Stimulated activated CD8-positive, alpha-beta memory T cell treated with anti-CD3 and anti-CD28 coated beads, Interleukin-12 subunit alpha, Interleukin-12 subunit beta, amount 100 ng/mL, for 4 hours (primary cell): Measurements from ENCODE around the gene SCAMP1.
"Not testable (repeated sequence)": the region's sequence is repeated elsewhere in the genome, so short reads cannot be mapped to it uniquely, and the experiment has no call there.

Experiments
- DNase-seq: peaks from one replicate; pipeline ENCODE4 v3.0.0-alpha.2; 2020; ENCODE audit warnings: low read depth

SCAMP1 gene

DNA sequence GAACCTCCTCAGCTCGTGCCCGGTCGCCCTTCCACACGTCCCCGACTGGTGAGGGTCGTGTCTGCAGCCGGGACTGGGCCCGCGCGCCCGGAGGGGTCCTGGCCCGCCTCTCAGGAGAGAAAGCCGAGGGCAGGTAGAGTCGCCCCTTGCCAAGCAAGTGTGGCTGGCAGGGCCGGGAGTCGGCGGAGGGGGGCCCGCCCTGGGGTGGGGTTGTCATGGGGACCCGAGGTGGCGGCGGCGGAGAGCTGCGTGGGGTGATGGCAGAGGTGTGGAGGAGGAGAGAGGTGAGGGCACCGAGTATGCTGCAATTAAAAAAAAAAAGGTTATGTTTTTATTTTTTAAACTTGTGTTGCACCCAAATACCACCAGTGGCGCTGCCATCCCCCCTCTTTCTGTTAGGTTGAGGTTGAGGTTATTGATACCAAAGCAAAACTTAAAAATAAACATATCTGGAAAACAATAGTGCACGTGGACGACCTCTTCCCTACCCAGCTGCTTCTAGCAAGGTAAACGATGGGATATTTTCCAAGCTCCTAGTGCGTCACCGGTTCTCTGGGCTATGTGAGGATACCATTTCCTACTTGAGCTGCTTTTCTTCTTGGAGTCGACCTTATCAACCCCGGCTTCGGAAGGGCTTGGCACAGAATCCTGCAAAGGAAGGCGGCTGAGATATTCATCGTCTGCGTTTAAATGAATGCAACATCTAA lies 660 bp downstream of the SCAMP1 start:
- DNase-seq: peak; percentile 59

DNA sequence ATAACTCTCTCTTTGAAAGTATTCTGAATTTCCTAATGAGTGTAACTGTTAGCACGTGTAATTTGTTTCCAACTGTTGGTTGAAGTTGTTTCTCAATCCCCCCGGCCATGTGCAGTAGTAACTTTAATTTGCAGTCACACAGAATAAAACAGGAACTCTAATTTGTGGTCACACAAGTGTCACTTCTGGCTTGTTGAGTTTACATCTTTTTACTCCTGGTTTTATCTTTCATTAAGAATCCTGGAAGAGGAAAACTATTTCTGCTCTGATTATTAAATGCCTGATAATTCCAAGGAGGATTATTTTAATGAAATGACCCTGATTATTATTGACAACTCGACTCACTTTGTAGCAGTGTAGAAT lies 1.2 kb downstream of the SCAMP1 start:
- no peak for DNase-seq

DNA sequence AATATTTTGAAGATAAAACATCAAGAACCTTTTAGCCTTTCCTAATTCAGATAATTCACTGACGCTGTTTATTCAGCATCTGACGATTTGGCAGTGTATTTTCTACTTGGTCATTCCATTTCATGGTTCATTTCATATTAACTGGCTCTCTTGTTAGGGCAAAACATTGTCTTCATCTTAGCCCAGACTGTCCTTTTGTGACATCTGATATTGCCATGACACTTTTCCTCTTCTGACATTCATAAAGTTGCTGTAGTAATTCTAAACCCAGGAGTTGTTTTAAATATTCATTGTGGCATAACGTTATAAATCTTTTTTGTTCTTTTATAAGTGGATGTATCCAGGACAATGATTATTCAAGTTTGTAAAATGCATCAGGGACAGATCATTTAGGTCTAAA lies 1.8 kb downstream of the SCAMP1 start:
- DNase-seq: no peak

DNA sequence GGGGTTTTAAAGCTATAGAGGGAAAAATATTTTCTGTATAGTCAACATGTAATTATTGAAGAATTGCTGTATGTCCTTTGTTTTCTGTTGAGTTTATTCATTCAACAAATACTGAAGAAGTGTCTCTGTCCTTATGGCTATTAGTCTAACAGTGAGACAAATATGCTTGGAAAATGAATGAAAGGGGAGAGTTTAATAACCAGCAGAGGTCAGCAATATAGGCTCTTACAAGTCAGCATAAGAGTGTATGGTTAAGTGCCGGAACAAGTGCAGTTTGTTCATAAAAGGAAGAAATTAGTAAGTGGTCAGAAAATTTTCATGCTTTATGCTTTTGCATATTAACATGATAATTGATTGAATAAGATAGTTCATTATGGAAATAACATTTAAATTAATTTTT lies 3.6 kb downstream of the SCAMP1 start:
- no peak for DNase-seq

DNA sequence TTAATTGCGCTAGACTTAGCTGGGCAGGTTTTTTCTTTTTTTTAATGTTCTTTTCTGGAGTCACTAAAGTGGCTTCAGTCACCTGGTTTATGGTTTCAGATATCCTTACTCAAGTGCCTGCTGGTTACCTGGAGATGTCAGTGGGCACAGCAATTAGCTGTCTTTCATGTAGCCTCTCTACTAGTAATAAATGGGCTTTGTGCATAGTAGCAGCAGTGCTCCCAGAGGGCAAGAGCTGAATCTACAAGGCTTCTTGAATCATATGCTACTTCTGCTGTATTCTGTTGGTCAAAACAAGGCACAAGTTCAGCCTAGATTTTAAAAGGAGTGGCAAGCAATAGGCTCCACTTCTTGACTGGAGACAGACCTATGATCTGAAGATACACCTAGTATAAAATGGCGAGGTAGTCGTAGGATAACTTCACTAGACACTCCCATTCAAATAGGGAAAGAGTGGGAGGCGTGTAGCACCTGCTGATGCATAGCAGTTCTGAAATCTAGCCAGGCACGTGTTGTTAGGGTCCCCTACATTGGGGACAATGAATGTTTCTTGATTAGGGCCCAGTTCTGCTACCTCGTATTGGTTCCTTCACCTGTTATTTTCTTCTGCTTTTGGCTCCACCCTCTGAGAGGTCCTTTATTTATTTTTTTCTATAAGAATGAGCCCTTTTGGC lies 7.0 kb downstream of the SCAMP1 start:
- DNase-seq: no peak

DNA sequence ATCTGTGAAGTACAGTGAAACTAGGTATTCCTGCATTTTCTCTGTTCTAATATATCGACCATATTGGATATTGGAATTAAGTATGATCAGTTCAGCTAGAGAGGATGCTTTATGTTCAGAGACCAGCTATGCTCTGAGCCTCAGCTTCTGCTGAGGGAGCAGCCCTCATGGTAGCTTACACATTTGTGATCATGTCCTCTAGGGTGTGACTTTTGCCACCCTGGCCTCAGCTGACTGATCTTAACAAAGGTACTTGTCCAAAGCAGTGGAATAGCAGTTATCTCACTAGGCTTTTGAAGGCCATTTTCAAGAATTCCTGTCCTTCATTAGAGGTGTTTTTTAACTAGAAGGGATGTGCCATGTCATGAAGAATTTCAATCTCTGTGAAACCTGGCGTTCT lies 9.3 kb downstream of the SCAMP1 start:
- no peak for DNase-seq

DNA sequence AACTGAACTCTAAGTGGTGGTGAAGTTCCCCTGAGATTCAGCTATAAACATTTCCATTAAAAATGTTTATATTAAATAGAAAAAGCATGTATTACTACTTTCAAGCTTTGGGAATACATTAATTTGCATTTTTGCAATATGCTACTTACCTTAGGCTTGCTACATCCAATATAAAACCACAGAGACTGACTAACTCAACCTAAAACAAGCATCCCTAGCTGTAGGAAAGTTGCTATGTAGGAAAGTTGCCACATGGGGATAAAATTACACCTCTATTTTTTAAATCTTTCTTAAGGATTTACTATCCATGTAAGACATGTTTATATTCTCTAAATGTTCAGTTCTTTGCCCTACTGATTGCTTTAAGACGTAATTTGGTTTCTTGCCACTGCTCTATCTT lies 12.8 kb downstream of the SCAMP1 start:
- DNase-seq: no peak

DNA sequence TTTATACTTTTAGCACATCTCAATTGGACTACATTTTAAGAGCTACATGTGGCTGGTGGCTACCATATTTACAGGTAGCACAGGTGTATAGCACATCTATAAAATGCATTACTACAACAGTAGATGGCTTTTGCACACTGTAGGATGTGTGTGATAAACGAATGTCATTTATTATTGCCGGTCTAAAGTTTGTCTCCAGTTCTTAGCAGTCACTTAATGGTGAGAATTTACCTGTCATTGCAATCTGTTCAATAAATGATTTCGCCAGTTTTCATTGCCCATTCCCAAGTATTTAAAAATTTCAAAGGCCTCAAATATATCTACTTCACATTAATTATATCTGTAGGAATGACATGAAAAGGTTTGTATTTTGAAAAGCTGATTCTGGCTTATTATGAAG lies 15.9 kb downstream of the SCAMP1 start:
- DNase-seq: no peak

DNA sequence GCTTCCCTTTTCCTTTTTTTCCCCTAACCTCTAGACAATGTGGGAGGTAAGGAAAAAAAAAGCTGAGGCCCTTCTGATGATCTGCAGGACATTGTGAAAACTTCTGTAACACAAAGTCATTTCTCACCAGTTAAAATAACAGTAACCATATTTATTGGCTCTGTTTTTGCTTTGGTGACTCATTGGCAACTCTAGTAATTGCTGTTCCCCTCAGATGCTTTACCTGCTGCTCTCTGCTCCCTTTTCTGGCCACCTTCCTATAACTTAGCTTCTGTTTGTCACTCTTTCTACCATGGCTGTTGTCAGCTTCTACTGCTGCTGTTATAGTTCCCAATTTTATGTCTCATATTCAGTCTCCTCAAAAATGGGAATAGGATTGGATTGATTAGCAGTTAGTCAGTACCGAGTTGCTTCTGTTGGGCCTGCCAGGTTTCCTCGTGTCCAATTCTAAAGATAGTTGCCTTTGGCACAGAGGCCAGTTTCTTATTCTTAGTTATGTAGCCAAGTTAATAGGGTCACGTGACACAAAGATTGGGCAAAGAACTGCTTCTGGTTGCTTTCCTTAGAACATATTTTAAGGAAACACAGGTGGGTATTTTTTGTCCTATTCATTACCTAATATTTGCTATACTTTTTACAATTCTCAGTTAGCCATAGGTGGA lies 16.8 kb downstream of the SCAMP1 start:
- DNase-seq: no peak

DNA sequence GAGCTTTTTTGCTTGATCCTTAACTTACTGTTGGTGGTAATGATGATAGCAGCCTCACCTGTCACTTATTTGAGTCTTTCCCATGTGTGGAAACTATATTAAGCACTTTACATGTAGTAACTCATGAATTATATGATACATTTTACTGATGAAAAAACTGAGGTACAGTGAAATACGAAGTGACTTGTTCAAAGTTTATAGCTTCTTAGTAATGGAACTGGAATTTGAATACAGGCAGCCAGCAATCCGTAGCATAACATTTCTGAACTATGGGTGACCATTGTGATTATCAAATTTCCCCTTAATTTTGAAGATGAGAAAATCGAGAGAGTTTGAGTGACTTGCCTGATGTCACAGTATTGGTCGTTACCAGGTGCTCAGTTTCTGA lies 17.3 kb downstream of the SCAMP1 start:
- DNase-seq: no peak

DNA sequence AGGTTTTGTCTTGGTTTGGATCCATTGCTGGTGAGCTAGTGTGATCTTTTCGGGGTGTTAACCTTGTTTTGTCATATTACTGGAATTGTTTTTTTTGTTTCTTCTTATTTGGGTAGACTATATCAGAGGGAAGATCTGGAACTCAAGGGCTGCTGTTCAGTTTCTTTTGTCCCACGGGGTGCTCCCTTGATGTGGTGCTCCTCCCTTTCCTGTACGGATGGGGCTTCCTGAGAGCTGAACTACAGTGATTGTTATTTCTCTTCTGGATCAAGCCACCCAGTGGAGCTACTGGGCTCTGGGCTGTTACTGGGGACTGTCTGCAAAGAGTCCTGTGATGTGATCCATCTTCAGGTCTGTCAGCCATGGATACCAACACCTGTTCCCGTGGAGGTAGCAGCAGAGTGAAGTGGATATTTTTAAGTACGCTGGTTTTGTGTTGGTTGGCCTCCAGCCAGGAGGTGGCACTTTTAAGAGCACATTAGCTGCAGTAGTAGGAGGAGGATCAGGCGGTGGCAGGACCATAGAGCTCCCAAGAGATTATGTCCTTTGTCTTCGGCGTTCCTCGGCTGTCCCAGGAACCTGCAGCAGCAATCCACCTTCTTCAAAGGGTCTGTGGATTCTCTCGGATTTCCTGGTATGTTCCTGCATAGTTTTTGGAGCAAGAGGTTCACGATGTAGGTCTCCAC lies 27.2 kb downstream of the SCAMP1 start:
- no peak for DNase-seq

DNA sequence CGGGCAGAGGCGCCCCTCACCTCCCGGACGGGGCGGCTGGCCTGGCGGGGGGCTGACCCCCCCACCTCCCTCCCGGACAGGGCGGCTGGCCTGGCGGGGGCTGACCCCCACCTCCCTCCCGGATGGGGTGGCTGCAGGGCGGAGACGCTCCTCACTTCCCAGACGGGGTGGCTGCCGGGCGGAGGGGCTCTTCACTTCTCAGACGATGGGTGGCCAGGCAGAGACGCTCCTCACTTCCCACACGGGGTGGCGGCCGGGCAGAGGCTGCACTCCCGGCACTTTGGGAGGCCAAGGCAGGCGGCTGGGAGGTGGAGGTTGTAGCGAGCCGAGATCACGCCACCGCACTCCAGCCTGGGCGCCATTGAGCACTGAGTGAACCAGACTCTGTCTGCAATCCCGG lies 30.9 kb downstream of the SCAMP1 start:
- not testable (repeated sequence) for DNase-seq

DNA sequence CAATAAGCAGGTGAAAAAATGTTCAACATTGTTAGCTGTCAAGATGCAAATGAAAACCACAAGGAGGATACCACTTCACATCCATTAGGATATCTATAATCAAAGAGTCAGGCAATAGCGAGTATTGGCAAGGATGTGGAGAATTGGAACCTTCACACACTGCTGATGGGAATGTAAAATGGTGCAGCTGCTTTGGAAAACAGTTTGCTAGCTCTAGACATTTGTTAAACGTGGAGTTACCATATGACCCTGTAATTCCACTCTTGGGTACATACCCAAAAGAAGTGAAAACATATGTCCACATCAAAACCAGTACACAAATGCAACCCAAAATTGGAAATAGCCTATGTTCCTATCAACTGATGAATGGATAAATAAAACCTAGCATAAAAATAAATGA lies 37.4 kb downstream of the SCAMP1 start:
- DNase-seq: no peak

DNA sequence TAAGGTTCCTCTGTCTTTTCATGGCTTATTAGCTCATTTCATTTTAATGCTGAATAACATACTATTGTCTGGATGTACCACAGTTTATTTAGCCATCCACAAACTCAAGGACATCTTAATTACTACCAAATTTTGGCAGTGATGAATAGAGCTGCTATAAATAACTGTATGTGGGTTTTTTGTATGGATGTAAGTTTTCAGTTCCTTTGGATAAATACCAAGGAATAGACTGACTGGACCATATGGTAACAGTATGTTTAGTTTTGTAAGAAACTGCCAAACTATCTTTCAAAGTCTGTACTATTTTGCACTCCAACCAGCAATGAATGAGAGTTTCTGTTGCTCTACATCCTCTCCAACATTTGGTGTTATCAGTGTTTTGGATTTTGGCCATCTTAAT lies 38.7 kb downstream of the SCAMP1 start:
- no peak for DNase-seq

DNA sequence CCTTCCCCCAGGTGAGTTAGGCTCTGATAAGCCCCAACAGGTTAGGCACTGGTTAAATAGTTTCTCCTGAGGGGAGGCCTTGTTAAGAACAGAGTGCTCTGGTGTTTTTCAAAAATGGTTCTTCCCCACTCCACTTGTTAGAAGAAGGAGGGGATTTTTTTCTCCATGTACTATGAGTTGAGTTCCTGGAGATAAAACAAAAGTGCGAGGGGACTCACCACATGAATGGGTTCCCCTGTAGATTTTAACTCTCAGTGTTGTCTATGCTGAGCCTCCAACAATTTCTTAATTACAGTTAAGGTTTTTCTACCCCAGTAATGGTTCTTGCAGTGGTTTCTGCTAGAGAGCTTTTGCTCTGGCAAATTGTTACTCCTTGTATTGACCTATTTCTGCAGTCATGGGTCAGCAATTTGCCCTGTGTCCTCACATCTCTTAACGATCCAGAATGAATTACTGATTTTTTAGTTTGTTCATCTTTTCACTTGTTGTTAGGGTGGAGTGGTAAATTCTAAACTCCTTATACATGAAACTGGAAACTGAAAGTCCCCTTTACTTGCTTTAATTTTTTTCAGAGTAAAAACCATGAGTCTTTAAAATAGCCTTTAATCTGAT lies 44.4 kb downstream of the SCAMP1 start:
- DNase-seq: no peak

DNA sequence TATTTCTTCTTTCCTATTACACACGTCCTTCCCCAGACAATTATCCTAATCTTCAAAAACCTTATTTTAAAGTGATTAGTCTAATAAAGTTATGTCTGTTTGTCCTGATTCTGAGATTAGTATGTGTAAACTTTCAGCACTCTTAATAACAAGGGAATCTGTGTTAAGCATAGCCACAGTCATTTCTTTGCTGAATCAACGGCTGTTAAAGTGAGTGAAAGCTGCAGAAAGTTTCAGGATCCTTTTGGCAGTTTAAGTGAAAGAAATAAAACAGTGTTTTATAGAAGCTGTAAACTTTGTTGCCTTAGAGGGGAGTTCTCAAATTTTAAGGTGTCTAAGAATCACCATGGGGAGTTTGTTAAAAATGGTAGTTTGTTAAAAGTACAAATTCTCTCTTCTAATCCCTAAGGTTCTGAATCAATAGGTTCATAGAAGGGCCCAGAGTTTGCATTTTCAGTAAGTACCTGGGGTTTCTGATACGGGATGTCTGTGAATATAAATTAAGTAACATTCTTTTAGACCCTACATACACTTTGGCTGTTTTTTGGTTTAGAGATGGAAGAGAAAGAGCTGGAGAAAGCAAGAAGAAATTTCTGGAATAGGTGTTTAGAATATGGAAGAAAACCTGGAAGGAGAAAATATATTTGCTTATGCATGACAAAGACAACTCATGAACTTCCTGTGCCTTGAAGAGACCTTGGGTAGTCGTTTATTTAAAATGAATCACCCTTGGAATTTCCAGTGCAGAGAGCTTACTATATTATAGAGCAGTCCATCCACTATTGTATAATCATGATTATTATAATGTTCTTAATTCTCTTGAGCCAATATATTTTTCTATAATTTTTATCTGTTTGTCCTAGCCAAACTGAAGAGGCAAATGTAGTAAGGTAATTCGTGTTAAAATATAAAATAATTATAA lies 45.7 kb downstream of the SCAMP1 start:
- no peak for DNase-seq

DNA sequence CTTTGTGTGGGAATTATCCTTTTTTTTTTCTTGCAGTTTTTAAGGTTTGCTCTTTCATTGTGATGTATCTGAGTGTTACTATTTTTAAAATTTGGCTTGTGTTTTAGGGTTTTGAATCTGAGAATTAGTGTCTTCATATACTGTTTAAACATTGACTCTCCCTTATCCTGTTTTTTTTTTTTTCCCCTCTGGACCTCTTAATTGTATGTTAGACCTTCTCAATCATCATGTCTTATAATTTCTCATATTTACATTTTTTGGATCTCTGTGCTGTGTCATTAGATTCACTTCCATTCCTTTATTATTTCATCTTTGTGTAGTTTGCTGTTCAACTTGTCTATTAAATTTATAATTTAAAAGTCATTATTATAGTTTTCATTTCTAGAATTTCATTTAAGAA lies 47.0 kb downstream of the SCAMP1 start:
- no peak for DNase-seq

DNA sequence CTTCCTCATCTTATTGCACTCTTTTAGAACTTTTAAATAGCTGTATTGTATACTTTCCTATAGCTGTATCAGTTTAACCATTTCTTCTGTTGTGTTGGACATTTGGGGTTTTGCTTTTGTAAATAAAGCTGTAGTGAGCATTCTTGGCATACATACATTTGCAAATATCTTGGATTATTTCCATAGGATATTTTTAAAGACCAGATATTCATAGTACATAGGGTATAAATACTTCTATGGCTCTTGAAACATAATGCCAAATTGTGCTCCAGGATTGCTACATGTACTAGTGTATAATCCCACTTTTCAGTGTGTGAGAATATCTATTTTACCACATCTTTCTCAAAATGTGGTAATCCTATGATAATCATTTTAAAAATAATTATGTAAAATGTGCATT lies 51.2 kb downstream of the SCAMP1 start:
- DNase-seq: no peak

DNA sequence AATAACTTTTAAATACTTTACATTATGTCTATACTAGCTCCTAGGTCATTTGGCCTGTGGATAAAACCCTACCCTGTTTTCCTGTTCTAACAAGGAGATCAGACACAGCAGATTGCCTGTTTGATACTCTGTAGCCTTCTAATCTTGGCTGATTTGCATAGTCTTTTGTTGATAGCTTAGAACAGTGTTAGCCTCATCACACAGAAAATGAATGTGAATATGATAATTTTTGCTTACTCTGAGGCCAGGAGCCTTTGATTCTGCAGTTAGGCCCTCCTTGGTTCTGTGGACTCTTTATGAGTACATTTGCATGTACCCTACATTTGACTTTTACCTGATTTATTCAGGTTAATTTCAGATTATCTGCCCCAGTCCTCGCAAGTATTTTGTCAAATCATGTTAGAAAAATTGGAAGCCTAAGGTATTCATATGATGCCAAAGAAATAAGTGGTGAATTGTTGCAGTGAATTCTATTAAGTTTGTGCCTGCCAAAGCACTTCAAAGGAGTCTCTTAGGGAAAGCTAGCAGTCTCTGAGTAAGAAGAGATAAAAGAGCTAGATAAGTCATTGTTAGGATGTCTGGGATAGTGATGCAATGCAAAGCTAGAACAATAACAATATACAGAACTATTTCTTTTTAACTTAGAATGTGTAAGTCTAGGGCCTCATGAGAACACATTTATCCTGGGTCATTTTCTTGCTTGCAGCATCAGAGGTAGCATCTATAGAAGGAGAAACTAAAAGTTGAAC lies 56.4 kb downstream of the SCAMP1 start:
- no peak for DNase-seq

DNA sequence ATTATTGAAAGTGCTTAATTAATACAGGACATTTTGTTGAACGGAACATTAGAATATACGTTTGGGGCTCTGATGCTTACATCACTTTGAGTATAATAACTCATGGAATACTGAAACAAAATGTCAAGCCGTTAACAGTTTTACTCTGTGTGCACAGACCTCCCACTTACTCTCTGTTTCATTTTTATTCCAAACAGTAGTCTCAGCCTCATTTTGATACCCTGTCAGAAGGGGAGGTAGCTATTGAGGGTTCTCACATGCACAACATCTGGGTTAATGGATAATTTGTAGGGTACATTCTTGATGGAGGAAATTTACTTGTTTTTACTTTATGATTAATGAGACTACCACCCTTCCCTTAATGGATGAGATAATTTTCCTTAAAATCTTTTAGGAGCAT lies 59.0 kb downstream of the SCAMP1 start:
- no peak for DNase-seq

DNA sequence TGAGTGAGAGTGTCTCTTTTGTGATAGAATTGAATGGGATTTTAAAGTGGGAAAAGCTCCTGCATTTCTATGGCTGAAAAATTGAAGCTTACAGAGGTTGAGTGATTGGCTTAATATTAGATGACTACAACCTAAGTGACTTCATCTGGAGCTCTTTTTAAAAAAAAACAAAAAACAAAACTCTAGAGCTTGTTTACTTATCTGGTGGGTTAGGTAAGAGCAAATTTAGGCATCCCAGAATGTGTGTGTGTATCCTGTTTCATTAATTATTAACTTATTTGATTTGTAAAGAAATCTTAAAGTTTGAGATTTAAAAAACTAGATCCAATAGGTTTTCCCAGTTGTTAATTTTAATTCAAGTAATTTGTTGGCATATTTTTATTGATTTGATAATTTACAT lies 60.1 kb downstream of the SCAMP1 start:
- no peak for DNase-seq
